Femur (tissue), 1 donor: ENCODE data around the gene CSTB.
A peak's percentile ranks its signal among the peaks of the same experiment; 100 is the strongest.

Source experiments
- DNase-seq: peaks from one replicate; pipeline ENCODE4 v3.0.0-alpha.2; 2017

Gene CSTB

DNA sequence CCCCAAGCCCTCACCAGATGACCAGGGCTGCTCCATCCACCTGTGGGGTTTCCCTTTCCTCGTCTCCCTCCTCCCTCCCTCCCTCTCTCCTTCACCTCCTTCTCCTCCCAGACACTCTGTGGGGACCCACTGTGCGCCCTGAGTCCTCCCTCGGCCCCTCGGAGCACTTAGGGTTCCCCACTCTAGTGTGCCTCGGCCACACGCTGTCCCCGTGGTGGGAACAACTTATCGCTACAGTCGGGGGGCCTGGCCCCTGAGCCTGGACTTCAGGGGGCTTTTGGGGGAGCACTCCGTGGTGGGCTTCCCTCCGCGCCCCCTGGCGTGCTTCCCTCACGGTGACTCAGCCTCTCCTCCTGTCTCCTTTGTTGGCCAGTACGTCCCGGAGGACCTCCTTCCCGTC, 27.5 kb downstream of the CSTB start:
- DNase-seq: no peak

DNA sequence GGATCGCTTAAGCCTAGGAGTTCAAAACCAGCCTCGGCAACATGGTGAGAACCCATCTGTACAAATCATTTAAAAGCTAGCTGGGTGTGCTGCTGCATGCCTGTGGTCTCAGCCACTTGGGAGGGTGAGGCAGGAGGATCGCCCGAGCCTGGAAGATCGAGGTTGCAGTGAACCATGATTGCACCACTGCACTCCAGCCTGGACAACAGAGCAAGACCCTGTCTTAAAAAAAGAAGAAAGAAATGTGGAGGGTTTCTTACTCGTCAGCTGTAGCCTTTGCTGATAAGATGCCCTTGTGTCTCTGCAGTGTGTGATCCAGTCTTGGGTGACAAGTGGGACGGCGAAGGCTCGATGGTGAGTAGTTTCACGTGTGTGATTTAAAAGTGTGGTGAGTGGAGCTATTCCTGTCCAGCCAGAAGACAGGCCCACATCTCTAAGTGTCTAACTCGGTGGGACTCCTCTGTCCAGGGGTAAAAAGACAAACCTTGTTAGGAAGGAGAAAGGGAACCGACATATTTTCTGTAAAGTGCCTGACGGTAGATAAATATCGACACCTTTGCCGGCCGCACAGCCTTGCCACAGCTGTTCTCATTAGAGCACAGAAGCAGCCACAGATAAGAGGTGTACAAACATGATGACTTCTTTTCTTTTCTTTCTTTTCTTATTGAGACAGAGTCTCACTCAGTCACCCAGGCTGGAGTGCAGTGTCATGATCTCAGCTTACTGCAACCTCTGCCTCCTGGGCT, 30.2 kb downstream of the CSTB start:
- DNase-seq: no peak

DNA sequence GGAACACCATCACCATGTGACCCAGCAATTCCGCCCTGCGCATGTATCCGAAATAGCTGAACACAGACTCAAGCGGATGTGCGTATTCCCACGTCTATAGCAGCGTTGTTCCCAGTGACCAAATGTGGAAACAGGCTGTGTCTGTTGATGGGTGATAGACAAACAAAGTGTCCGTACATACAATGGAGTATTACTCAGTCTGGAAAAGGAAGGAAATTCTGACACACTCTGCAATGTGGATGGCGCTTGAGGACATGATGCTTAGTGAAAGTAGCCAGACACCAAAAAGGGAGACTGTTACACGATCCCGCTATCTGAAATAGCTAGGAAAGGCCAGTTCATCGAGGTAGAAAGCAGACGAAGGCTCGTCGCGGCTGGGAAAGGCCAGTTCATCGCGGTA, 31.4 kb downstream of the CSTB start:
- DNase-seq: no peak

DNA sequence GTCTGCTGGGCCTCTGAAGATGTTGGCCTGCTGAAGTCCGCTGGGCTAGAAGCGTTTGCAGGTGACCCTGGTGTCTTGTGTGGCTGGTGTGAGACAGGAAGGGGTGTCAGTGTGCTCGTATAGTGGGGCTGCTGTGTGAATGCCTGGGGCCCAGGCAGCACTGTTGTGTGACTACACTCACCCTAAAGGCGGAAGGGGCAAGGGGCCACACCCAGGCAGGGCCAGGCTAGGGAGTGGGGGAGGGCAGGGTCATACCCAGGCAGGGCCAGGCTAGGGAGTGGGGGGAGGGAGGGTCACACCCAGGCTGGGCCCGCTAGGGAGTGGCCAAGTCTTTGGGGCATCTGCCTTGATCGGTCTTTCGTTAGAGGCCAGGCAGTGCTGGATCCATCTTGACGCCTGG, 32.2 kb downstream of the CSTB start:
- DNase-seq: no peak

DNA sequence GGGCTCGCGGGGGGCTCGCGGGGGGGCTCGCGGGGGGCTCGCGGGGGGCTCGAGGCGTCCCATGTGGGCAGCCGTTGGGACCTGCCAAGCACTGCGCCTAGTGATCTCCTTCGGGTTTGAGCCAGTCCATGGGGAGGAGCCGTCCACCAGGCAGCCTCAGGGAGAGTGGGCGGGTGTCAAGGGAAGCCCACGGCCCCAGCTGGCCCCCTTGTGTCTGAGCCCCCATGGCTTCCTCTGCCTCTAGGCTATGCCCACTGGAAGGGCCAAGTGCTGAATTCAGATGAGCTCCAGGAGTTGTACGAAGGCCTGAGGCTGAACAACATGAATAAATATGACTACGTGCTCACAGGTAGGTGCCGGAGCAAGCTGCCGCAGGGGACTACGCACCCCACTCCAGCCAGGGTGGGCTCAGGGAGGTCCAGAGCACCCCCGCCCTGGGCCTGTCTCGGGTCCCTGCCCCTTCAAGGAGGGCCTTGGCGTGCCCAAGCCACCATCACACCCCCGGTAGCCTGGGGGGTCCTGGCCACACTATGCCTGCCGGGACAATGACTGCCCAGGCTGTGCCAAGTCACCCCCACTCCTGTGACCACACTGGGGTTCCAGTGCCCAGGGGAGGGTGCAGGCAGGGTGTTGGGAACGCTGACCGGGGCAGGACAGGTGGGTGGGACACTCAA, 34.5 kb downstream of the CSTB start:
- no peak for DNase-seq

DNA sequence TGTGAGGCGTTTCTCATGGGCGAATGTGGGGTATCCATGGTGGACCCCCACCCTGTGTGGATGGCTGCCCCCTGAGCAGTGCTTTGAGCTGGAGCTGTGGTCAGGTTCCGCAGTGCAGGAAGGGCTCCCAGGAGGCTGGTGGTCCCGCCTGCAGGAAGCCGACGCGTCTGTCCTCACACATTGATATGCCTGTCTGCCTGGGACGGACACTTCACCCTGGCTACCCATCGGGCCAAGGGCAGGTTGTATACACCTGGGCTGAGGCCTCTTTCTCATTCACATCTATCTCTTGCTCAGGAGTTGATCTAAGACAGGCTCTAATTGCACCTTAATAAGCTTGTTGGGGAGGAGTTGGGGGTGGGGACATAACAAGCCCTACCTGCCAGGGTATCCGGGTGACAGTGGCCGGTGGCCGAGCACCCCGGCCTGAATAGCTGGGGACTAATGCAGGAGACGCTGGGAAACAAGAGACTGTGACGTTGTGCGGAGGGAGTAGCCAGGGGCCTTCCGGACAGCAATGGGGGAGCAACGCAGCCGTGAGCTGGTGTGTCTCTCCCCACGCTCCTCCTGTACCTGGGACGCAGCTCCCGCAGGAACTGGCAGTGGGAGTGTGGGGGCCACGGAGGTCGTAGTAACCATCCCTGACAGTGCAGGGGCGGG, 35.5 kb downstream of the CSTB start:
- peak; percentile 77 for DNase-seq

DNA sequence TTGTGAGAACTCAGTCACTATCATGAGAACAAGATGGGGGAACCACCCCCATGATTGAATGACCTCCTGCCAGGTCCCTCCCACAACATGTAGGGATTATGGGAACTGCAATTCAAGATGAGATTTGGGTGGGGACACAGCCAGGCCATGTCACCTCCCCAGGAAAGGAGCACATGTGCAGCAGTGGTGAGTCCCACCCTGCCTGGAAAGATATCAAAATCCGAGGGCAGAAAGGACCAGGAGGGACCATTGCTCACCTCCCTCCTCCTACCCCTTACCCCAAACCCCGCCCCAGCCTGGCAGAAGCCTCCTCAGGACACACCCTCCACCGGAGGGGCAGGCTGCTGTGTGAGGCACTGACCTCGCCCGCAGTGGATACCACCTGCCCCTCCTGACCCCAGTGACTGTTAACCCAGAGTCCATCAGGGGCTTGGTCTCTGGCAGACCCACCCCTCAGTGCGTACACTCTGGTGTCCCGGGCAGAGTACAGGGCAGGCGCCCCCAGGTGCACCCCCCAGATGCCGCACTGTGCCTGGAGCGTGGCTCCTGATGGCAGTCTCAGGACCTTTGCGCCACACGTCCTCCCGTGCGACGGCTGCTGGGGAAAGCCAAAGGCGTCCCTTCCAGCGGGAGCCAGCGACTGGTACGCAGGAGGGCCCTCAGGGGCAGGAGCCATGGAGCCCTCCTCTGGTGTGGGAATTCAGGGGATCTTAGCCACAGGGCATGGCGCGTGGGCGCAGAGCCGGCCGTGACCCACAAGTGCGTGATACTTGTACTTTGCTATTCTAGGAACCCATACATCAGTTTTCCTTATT, 36.3 kb downstream of the CSTB start:
- DNase-seq: no peak

DNA sequence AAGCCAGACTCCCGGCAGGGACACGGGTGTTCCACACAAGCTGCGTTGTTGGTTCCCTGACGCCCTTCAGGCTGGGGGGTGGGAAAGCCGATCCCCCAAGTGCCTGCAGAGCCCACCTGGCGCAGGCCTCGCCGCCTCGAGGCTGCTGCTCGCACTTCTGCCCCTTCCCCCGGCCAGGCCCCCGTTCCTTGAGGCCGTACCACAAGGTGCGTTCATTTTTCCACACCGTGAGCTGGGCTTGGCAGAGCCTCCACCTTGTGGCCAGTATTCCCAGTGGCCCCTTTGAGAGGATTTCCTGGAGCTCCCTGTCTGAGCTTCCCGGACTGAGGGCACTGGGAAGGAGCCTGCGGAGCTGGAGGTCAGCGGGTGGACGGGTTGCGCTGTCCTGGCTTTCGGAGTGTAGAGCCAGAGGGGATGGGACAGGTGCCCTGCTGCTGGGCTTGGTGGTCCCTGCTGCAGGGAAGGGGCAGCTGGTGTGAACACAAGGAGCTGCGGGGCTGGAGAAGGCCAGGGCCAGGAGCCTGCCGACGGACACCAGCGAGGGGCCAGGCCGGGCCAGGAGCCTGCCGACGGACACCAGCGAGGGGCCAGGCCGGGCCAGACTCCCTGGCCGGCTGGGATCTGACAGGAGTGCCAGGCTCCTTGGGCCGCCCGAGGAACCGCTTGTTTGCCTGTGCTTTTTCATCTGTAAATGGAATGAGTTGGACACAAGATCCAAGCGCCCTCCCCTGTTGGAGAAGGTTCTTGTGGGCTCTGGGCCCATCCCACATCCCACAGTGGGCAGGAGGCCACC, 38.8 kb downstream of the CSTB start:
- DNase-seq: no peak

DNA sequence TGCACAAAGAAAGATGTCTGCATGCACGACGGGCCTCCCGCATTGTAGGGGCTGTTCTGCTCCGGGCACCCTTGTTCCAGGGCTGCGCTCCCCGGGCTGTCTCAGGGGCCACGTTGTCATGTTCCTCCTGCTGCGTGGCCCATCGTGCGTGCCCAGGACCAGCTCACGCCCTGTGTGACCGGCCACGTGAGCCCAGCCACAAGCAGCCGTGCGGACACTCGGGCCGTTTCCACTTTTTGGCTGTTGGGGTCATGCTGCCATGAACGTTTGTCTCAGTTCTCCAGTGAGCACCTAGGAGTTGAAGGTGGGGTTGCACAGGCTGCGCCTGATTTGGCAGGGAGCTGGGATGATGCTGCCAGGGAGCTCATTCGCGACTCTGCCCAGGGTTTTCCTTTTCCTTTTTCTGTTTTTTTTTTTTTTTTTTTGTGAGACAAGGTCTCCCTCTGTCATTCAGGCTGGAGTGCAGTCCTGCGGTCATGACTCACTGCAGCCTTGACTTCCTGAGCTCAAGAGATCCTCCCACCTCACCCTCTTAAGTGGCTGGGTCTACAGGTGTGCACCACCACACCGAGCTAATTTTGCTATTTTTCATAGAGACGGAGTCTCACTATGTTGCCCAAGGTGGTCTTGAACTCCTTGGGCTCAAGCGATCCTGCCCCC, 39.8 kb downstream of the CSTB start:
- DNase-seq: no peak

DNA sequence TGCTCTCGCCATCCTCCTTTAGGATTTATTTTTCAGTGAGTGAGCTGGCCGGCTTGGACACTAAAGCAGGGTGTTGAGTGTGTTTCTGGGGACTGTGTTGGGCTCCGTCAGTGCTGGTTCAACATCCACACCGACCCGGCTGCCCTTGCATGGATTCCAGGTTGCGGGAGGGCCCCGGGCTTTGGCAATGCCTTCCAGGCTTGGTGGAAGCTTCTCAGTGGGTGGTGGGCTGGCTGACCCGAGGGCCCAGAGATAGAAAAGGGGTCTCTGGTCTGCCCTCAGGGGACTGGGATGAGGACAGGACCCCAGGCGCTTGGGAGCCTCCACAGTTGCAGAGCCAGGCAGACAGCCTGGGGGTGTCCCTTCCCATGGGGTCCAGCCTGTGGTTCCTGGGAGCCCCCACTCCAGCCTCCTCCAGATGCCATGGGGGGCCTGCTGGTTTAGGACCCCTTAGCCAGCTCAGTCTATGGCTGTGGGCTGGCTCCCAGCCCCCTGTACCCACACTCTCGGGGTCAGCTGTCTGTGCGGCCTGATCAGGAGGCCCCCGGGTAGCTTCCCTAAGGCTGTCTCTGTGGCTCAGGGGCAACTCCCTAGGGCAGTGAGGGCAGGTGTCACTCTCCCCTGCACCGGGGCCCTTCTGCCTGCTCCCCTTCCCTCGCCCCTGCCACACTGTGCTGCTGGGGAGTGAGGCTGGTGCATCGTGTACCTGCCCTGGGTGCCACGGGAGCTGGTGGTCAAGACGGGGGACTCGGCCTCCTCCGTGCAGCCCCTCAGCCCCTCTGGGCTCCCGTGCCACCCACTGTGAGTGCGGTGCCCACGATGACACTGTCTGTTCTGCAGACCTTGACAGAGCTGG, 40.6 kb downstream of the CSTB start:
- DNase-seq: no peak

DNA sequence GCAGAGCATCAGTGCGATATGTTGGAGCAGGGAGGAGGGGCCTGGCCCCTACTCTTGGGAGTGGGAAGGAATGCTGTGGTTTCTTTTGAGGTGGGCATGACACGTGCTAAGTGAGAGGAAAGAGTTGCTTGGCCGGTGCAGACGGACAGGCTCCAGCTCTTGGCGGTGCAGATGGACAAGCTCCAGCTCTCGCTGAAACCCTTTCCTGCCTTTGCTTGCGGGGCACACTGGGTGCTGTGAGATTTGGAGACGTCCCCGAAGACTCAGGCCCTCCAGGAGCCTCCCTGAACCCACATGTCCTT, 41.2 kb downstream of the CSTB start:
- no peak for DNase-seq

DNA sequence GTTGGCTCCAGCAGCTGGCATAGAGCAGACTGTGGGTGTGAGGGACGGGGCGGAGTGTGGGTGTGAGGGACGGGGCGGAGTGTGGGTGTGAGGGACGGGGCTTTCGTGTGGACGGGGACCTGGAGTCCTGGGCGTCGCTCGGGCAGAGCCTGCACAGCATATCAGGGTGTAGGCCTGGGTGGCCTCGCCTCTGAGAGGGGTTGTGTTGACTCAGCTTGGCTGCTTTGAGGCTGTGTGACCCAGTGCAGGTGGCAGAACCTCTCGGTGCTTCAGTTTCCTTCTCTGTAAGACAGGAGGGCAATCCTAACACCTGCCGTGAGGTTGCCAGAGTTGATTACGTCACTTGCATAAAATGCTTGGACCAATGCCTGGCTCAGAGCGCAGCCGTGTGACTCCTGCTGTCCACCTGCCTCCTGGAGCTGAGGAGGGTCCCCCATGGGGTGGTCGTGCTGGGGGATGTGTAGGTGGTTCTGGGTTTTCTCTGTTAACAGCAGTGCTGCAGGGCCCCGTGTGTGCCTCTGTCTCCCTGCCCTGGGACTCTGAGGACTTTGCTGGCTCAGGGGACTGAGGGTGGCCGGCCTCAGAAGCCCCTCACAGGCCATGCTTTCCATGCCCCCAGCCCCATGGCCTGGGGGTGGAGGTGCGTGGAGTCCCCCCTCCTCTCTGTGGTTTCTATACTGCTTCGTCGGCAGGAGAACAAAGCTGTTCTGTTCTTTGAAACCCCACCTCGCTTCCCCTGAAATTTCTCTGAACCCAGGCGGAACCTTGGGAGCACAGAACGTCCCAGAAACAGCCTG, 41.8 kb downstream of the CSTB start:
- no peak for DNase-seq

DNA sequence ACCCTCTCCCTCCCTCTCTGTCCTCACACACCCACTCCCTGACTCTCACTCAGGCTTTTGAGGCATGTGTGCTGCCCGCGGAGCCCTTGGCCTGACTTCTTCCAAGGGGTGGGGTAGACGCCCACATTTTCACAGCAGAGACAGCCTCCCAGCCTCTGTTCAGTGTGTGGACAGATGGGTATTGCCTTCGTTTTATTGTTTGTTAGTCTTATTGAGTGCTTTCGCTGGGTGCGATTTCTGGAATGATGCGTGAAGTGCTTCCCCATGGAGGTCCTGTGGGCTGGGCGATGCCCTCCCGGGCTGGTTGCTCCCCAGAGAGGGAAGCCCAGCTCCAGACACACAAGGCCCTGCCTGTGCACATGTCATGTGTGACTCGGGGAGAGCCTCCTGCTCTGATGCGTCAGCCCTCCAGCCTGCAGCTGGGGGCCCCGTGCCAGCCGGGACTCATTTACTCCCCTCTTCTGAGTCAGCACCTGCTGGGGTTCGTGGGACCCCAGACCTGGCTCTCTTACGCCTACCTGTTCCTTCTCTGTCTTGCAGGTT, 42.5 kb downstream of the CSTB start:
- DNase-seq: no peak

DNA sequence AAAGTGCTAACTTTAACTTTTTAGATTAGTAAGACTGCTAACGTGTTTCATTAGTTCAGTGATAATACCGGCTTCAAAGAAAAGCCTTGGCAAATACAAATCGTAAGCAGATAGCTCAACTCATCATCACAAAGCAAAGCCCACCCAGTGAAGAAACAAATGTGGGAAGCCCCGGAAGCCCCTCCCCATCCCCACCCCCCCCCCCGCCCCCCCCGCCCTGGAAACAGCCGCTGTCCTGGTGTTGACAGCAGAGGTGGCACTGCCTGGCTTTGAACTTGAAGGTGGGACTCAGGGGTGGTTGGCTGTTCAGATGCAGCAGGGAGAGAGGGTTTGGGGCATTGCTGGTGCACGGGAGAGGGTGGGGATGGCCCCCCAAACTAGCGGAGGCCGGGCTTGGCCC, 43.0 kb downstream of the CSTB start:
- DNase-seq: no peak

DNA sequence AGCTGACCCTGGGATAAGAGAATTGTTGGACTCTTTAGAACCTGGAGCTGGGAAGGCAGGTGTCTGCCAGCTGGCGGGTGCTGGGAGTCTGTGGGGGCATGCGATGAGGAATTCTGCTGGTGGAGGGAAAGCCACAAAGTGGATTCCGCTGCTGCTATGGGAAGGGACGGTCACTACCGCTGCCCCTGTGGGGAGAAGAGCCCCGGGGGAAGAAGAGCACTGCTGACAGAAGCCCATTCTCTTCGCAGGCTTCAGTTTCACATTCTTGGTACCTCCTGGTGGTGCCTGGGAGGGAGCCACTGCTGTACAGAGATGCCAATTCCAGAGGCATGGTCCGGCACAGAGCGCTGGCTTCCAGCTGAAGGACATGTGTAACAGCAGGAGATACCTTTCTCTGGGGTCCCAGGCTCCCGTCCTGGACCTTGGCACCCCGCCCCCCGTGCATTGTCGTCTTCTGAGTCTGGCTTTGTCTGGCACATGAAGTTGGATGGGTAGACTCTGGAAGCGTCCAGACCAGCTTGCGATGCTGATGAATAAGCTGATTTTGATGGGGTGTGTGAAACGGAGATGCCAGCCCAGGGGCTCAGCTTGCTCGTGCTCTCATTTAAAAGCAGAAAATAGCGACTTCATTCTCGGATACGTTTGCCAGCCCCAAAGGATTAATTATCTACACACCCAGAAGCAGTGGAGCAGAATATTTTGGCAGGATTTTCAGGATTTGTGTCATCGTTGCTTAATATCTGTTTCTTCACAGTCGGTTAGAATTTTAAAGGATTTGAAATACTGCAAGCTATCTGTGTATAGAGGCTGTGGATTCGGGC, 44.0 kb downstream of the CSTB start:
- DNase-seq: no peak

DNA sequence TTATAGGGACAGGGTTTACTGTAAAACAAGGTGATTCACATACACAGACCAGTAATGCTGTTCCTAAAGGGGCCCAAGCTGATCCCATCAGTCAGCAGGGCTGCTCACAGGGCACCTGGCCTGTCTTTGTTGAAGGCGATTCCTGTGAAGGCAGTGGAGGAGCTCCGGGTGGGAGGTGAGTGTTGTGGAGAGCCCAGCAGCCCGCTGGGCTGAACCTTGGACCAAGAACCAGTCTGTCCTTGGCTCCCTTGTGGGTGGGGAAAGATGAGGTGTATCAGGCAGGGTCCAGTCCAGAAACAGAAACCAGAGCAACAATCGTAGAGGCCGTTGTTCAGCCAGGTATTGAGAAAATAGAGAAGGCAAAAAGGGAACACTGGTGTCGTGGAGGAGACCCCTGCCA, 44.6 kb downstream of the CSTB start:
- DNase-seq: no peak

DNA sequence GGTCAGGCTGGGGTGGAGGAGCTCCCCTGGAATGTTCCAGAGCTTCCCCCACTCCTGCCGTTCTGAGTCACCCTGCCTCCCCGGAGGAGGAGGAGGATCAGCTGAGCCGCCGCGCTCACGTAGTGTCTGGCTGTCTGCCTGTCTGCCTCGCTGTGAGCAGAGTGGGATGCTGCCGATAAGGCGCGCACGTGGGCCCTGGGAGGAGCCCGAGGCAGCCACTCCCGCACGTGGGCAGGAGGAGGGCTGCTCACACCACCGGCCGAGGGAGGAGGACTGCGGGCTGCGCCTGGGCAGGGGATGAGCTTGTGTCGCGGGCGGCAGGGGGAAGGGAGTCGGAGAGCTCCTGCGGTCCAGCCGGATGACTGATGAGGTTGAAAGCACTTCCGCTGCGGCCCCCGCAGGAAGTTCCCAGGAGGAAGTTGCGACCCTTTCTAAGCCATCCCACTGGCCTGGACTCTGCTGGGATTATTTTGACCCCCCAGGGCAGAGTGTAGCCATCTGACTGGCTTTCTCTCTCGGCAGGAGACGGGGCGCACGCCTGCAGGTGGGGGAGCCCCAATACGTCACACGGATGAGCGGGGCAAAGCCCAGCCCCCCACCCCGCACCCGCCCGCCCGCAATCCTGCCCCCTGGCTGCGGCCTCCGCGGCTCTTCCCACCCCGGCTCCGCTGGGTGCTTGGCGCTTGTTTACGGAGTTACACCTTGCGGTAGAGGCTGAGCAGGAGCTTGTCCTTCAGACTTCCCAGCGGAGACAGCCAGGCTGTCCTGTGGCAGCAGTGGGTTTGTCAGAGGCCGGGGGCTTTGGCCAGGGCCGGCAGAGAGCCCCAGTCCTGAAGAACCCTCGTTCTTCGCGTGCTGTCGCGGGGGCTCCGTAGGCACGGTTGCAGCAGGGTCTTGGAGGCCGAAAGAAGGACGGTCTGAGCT, 47.4 kb downstream of the CSTB start:
- peak; percentile 93 for DNase-seq

DNA sequence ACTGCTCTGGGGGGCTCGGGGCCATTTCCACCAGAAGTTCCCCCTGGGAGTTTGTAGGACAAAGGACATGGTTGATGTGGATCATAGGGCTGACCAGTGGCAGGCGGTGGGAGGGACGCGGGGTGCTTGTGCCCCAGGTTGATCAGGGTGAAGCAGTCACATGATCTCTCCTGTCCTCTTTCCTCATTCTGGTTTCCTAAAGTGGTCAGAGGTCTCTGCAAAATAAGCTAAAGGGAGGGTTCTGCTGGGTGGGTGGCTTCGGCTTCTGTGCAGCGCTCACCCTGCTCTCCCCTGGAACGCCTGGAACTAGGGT, 48.0 kb downstream of the CSTB start:
- no peak for DNase-seq
